ENCODE measurements around the gene TMEM232.
"Not testable (repeated sequence)": the region's sequence is repeated elsewhere in the genome, so short reads cannot be mapped to it uniquely, and the experiment has no call there.

The TMEM232 gene

GRCh38 chr5:110705349-110705748 lies 21.1 kb downstream of the TMEM232 start:
- no peak for DNase-seq

- DNase-seq: no peak
Measured at GRCh38 chr5:110703481-110703880, 23.0 kb downstream of the TMEM232 start.

GRCh38 chr5:110702704-110703103 lies 23.8 kb downstream of the TMEM232 start:
- no peak for DNase-seq

GRCh38 chr5:110702300-110702699 lies 24.2 kb downstream of the TMEM232 start:
- DNase-seq: no peak

GRCh38 chr5:110692669-110693068 lies 33.8 kb downstream of the TMEM232 start:
- DNase-seq: not testable (repeated sequence)

GRCh38 chr5:110690587-110690986 lies 35.9 kb downstream of the TMEM232 start:
- DNase-seq: not testable (repeated sequence)

- no peak for DNase-seq
Measured at GRCh38 chr5:110687485-110687884, 39.0 kb downstream of the TMEM232 start.

- peak; percentile 33 for DNase-seq
Measured at GRCh38 chr5:110686270-110686669, 40.2 kb downstream of the TMEM232 start.

GRCh38 chr5:110681953-110682352 lies 44.5 kb downstream of the TMEM232 start:
- DNase-seq: no peak

- DNase-seq: no peak
Measured at GRCh38 chr5:110681109-110681508, 45.4 kb downstream of the TMEM232 start.

- DNase-seq: not testable (repeated sequence)
Measured at GRCh38 chr5:110676554-110676953, 49.9 kb downstream of the TMEM232 start.

- DNase-seq: no peak
Measured at GRCh38 chr5:110665184-110665726, 61.2 kb downstream of the TMEM232 start.

- no peak for DNase-seq
Measured at GRCh38 chr5:110663525-110663924, 62.9 kb downstream of the TMEM232 start.

- no peak for DNase-seq
Measured at GRCh38 chr5:110658006-110658405, 68.5 kb downstream of the TMEM232 start.

GRCh38 chr5:110653231-110653970 lies 73.1 kb downstream of the TMEM232 start:
- DNase-seq: no peak

- DNase-seq: no peak
Measured at GRCh38 chr5:110651507-110651906, 75.0 kb downstream of the TMEM232 start.

- no peak for DNase-seq
Measured at GRCh38 chr5:110644357-110644756, 82.1 kb downstream of the TMEM232 start.

- DNase-seq: no peak
Measured at GRCh38 chr5:110638970-110639902, 87.2 kb downstream of the TMEM232 start.

- no peak for DNase-seq
Measured at GRCh38 chr5:110634475-110634874, 92.0 kb downstream of the TMEM232 start.

- no peak for DNase-seq
Measured at GRCh38 chr5:110631236-110631635, 95.2 kb downstream of the TMEM232 start.

GRCh38 chr5:110630350-110630749 lies 96.1 kb downstream of the TMEM232 start:
- DNase-seq: no peak

GRCh38 chr5:110625376-110625999 lies 101.0 kb downstream of the TMEM232 start:
- DNase-seq: peak; percentile 6

GRCh38 chr5:110623874-110624273 lies 102.6 kb downstream of the TMEM232 start:
- no peak for DNase-seq

Measured in activated CD4-positive, alpha-beta T cell treated with anti-CD3 and anti-CD28 coated beads, Interleukin-10, Interleukin-2, amounts not matched to agents 100 ng/mL and 50 ng/mL, durations not matched to agents 16 hours and 8 hours (primary cell).